Measurements from ENCODE around the gene SMARCC1.
"Not testable (repeated sequence)": the region's sequence is repeated elsewhere in the genome, so short reads cannot be mapped to it uniquely, and the experiment has no call there.

Gene SMARCC1

GRCh38 chr3:47762233-47762632, 19.5 kb downstream of the SMARCC1 start:
- DNase-seq, result no peak

- DNase-seq, result no peak
Measured at GRCh38 chr3:47761046-47761445, 20.6 kb downstream of the SMARCC1 start.

- DNase-seq, result not testable (repeated sequence)
Measured at GRCh38 chr3:47760207-47760606, 21.5 kb downstream of the SMARCC1 start.

- DNase-seq, result no peak
Measured at GRCh38 chr3:47758261-47759025, 23.2 kb downstream of the SMARCC1 start.

- no peak for DNase-seq
Measured at GRCh38 chr3:47752716-47753115, 29.0 kb downstream of the SMARCC1 start.

GRCh38 chr3:47750811-47751354, 30.8 kb downstream of the SMARCC1 start:
- not testable (repeated sequence) for DNase-seq

- DNase-seq, result no peak
Measured at GRCh38 chr3:47747558-47747957, 34.1 kb downstream of the SMARCC1 start.

GRCh38 chr3:47746264-47746663, 35.4 kb downstream of the SMARCC1 start:
- no peak for DNase-seq

GRCh38 chr3:47743855-47744254, 37.8 kb downstream of the SMARCC1 start:
- no peak for DNase-seq

- DNase-seq, result not testable (repeated sequence)
Measured at GRCh38 chr3:47743352-47743751, 38.3 kb downstream of the SMARCC1 start.

GRCh38 chr3:47741925-47742324, 39.8 kb downstream of the SMARCC1 start:
- no peak for DNase-seq

GRCh38 chr3:47732143-47732542, 49.5 kb downstream of the SMARCC1 start:
- no peak for DNase-seq

GRCh38 chr3:47731061-47731460, 50.6 kb downstream of the SMARCC1 start:
- DNase-seq, result no peak

- DNase-seq, result no peak
Measured at GRCh38 chr3:47722859-47723258, 58.8 kb downstream of the SMARCC1 start.

GRCh38 chr3:47717448-47717847, 64.2 kb downstream of the SMARCC1 start:
- not testable (repeated sequence) for DNase-seq

GRCh38 chr3:47716656-47717055, 65.0 kb downstream of the SMARCC1 start:
- DNase-seq, result no peak

GRCh38 chr3:47715928-47716327, 65.8 kb downstream of the SMARCC1 start:
- no peak for DNase-seq

GRCh38 chr3:47714606-47715005, 67.1 kb downstream of the SMARCC1 start:
- DNase-seq, result no peak

GRCh38 chr3:47713655-47714054, 68.0 kb downstream of the SMARCC1 start:
- DNase-seq, result no peak

- DNase-seq, result no peak
Measured at GRCh38 chr3:47712398-47712797, 69.3 kb downstream of the SMARCC1 start.

GRCh38 chr3:47711596-47711995, 70.1 kb downstream of the SMARCC1 start:
- no peak for DNase-seq

- DNase-seq, result no peak
Measured at GRCh38 chr3:47705391-47705790, 76.3 kb downstream of the SMARCC1 start.

GRCh38 chr3:47704237-47704612, 77.5 kb downstream of the SMARCC1 start:
- no peak for DNase-seq

GRCh38 chr3:47701388-47701787, 80.3 kb downstream of the SMARCC1 start:
- DNase-seq, result no peak

- no peak for DNase-seq
Measured at GRCh38 chr3:47692158-47692557, 89.5 kb downstream of the SMARCC1 start.

Data from CD4-positive, alpha-beta T cell treated with Interleukin-6 for 4 hours (primary cell).